ENCODE measurements around the gene FLT3LG. TPM values are rescaled to one million over a fixed set of nuclear protein-coding genes. Genes with fewer than 3 reads are reported as not detected.
"Not testable (repeated sequence)": the region's sequence is repeated elsewhere in the genome, so short reads cannot be mapped to it uniquely, and the experiment has no call there.

Gene FLT3LG
- total RNA-seq, 4 donors from 2014 or later: 1.00 to 4.0 (median 3.2) TPM; not detected in 1

DNA sequence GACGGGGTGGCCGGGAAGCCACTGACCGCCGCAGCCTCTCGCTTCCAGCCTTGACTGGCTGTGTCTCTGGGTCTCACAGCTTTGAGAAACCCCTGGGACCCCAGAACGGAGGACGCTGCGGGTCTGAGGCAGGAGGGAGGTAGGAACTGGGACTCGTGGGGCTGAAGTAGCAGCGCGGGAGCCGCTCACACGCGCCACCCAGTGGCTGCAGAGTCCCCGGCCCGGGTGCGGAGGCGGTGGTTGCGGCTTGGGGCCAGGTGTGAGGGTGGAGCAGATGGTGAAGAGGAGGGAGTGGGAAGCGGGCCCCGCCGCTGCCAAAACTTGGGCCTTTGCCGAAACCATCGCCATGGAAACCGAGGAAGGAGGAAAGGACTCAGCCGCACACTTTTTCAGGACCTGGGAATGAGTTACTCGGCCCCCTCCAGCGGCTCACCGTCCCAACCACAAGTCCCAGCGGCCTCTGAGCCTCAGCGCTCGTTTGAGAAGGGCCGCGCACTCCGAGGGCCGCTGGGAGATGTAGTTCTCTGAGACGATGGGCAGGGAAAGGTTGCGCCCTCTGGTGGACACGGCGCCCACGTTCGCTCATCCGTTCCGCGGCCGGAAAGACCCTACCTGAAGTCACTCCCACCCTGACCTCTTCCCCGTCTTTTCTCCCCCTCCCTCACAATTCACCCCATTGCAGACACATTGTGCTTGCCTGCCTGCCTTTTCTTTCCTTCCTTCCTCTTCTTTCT lies 30.5 kb upstream of the FLT3LG start:
- no peak for TF ChIP-seq EP300 (IDR thresholded peaks at IDR 0.05; ENCODE audit: low read depth)
- peak; percentile 15 for TF ChIP-seq POLR2A (IDR thresholded peaks at IDR 0.05)
- TF ChIP-seq, protein P1, sequence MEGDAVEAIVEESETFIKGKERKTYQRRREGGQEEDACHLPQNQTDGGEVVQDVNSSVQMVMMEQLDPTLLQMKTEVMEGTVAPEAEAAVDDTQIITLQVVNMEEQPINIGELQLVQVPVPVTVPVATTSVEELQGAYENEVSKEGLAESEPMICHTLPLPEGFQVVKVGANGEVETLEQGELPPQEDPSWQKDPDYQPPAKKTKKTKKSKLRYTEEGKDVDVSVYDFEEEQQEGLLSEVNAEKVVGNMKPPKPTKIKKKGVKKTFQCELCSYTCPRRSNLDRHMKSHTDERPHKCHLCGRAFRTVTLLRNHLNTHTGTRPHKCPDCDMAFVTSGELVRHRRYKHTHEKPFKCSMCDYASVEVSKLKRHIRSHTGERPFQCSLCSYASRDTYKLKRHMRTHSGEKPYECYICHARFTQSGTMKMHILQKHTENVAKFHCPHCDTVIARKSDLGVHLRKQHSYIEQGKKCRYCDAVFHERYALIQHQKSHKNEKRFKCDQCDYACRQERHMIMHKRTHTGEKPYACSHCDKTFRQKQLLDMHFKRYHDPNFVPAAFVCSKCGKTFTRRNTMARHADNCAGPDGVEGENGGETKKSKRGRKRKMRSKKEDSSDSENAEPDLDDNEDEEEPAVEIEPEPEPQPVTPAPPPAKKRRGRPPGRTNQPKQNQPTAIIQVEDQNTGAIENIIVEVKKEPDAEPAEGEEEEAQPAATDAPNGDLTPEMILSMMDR (IDR thresholded peaks at IDR 0.05): peak; percentile 74 to 96 (median 82)
- peak in 1 of 3 donors; percentile 6 for TF ChIP-seq POLR2AphosphoS5 (IDR thresholded peaks at IDR 0.05)
- Histone ChIP-seq H3K9me3 (no peaks in the 10 kb centered on the region), H3K4me1 (peaks cover 0 to 32% (median 4%) of the 10 kb centered on the region in 4 donors), H3K36me3 (peaks cover 0 to 3% (median 0%) of the 10 kb centered on the region in 4 donors), H3K27ac (peak overlapping the region; percentile 76 to 84 (median 82)), H3K4me3 (peak overlapping the region; percentile 51 to 64 (median 54)), H3K27me3 (peaks cover 43% of the 10 kb centered on the region)
- in situ Hi-C loops (cut with MboI; ENCODE audit: low pct_ligation_motif_present in 1 of 4, low pct_unique_long_range_greater_than_20kb in 1 of 4, low sequenced_read_pairs in 3 of 4) (loop anchor here in 2 of 4 donors (5.0 to 10.0 kb wide), 2 partner anchors 49 to 51 kb away; no protein-coding TSS in a partner anchor), intact Hi-C loops (cut with DNase I; ENCODE audit: low total_unique reads) (loop anchor here (2.0 to 10.0 kb wide), 3 partner anchors 51 to 219 kb away; no protein-coding TSS in a partner anchor)
- DNase-seq: peak; percentile 95
- 0% methylated on average over 17 to 27 of the region's 47 CpGs for WGBS, 2 donors (ENCODE audit: low coverage in 1 of 2)

DNA sequence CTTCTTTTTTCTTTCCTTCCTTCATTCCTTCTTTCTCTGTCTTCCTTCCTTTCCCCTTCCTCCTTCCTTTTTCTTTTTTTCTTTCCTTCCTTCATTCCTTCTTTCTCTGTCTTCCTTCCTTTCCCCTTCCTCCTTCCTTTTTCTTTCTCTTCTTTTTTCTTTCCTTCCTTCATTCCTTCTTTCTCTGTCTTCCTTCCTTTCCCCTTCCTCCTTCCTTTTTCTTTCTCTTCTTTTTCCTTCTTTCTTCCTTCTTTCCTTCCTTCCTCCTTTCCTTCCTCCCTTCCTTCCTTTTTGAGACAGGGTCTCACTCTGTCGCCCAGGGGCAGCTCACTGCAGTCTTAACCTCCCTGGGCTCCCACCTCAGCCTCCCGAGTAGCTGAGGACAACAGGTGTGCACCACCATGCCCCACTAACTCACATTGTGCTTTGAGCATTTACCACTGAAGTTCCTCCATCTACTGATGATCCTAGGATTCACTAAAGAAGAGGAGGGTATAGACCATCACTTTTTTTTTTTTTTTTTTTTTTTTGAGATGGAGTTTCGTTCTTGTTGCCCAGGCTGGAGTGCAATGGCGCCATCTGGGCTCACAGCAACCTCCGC lies 29.8 kb upstream of the FLT3LG start:
- DNase-seq, H3K36me3 ChIP-seq, H3K9me3 ChIP-seq: not testable (repeated sequence)
- 47% methylated on average over 5 of the region's 5 CpGs; no CpG with 5 or more reads in 1 of the 2 donors for WGBS, 2 donors (ENCODE audit: low coverage in 1 of 2)
- H3K4me1 ChIP-seq: peaks cover 0 to 32% (median 4%) of the 10 kb centered on the region in 4 donors
- peaks cover 36% of the 10 kb centered on the region for H3K27me3 ChIP-seq
- peak overlapping the region in 1 of 4 donors; percentile 64 for H3K4me3 ChIP-seq
- H3K27ac ChIP-seq: peak overlapping the region in 2 of 4 donors; percentile 76 to 83
- in situ Hi-C loops (cut with MboI; ENCODE audit: low pct_ligation_motif_present in 1 of 4, low pct_unique_long_range_greater_than_20kb in 1 of 4, low sequenced_read_pairs in 3 of 4): loop anchor here in 2 of 4 donors (5.0 to 10.0 kb wide), 2 partner anchors 49 to 52 kb away; no protein-coding TSS in a partner anchor
- intact Hi-C loops (cut with DNase I; ENCODE audit: low total_unique reads): loop anchor here (5.0 to 10.0 kb wide), 2 partner anchors 52 to 219 kb away; no protein-coding TSS in a partner anchor

DNA sequence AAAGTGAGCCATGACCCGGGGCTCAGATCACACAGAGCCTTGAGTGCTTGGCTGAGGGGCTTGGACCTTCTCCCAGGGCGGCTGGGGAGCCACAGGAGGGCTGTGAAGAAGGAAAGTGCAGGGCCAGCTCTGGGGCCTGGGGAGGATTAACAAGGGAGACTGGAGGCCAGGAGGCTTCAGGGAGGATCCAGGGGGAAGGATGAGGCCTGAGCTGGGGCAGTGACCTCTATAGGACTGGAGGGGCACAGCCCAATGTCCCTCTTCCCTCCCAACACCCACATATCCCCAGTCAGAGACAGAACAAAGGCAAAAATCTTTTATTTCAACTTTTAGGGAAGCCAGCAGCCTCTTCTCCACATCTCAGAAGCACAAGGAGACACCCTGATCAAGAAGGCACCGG lies 28.0 kb upstream of the FLT3LG start:
- peaks cover 0 to 13% (median 2%) of the 10 kb centered on the region in 4 donors for H3K36me3 ChIP-seq
- no peak overlapping the region for H3K4me3 ChIP-seq
- in situ Hi-C loops (cut with MboI; ENCODE audit: low pct_ligation_motif_present in 1 of 4, low pct_unique_long_range_greater_than_20kb in 1 of 4, low sequenced_read_pairs in 3 of 4): loop anchor here in 1 of 4 donors (10.0 kb wide), 1 partner anchor 51 kb away; no protein-coding TSS in a partner anchor
- no peaks in the 10 kb centered on the region for H3K9me3 ChIP-seq
- intact Hi-C loops (cut with DNase I; ENCODE audit: low total_unique reads): loop anchor here (10.0 kb wide), 1 partner anchor 221 kb away; no protein-coding TSS in a partner anchor
- H3K27me3 ChIP-seq: peaks cover 18% of the 10 kb centered on the region
- H3K4me1 ChIP-seq: peaks cover 4 to 41% (median 12%) of the 10 kb centered on the region in 4 donors
- no peak for DNase-seq
- 33 to 58% methylated on average over 1 to 3 of the region's 3 CpGs for WGBS, 2 donors (ENCODE audit: low coverage in 1 of 2)
- no peak overlapping the region for H3K27ac ChIP-seq
- no peak for TF ChIP-seq POLR2A (IDR thresholded peaks at IDR 0.05)
- no peak for TF ChIP-seq EP300 (IDR thresholded peaks at IDR 0.05; ENCODE audit: low read depth)
- TF ChIP-seq POLR2AphosphoS5 (IDR thresholded peaks at IDR 0.05): no peak
- TF ChIP-seq, protein P1 (IDR thresholded peaks at IDR 0.05): no peak

DNA sequence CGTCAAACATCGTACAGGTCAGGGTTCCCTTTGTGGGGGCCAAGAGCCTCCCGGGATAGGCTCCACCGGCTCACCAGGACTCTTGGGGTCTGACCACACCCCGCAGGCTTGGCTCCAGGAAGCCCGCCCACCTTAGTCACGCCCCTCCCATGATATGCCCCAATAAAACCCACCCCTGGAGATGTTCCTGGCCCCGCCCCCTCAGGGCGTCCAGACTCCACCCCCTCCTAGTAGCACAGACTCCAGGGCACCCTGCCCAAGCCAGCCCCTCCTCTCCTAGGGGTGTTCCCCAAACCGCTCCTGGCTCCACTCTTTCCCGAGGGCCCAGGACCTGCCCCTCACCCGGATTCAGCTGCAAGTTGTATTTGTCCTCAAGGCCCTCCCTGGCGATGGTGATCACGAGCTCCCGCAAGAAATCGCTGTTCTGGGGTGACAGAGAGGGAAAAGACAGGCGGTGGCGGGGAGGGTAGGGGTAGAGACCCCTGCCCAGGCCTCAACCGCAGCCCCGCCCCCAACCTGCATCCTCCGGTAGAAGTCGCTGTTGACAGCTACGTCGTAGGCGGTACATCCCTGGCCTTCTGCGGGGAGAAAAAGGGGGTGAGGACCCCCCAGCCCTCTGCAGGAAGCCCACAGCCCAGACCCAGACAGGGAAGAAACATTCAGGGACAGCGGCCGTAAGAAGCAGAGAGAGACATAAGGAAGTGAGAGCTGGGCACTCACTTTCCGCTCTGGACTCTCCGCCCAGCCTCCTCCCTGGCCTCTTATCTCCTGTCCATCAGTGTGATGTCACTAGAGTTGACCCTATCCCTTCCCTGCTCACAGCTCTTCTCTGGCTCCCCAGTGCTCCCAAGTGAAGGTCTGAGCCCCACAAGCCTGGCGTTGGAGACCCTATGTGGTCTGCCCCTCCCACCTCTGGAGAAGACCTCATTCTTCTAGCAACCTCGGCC lies 26.3 kb upstream of the FLT3LG start:
- peaks cover 4 to 35% (median 9%) of the 10 kb centered on the region in 4 donors for H3K4me1 ChIP-seq
- peaks cover 0 to 13% (median 2%) of the 10 kb centered on the region in 4 donors for H3K36me3 ChIP-seq
- no peak for DNase-seq
- WGBS, 2 donors (ENCODE audit: low coverage in 1 of 2): 67 to 80% methylated on average over 3 to 31 of the region's 32 CpGs
- intact Hi-C loops (cut with DNase I; ENCODE audit: low total_unique reads): loop anchor here (10.0 kb wide), 1 partner anchor 223 kb away; no protein-coding TSS in a partner anchor
- H3K27ac ChIP-seq: no peak overlapping the region
- TF ChIP-seq POLR2AphosphoS5 (IDR thresholded peaks at IDR 0.05): no peak
- TF ChIP-seq EP300 (IDR thresholded peaks at IDR 0.05; ENCODE audit: low read depth): no peak
- no peak for TF ChIP-seq POLR2A (IDR thresholded peaks at IDR 0.05)
- TF ChIP-seq, protein P1 (IDR thresholded peaks at IDR 0.05): no peak
- peaks cover under 1% of the 10 kb centered on the region for H3K27me3 ChIP-seq
- in situ Hi-C loops (cut with MboI; ENCODE audit: low pct_ligation_motif_present in 1 of 4, low pct_unique_long_range_greater_than_20kb in 1 of 4, low sequenced_read_pairs in 3 of 4): loop anchor here in 1 of 4 donors (10.0 kb wide), 1 partner anchor 53 kb away; no protein-coding TSS in a partner anchor
- H3K9me3 ChIP-seq: no peaks in the 10 kb centered on the region
- no peak overlapping the region for H3K4me3 ChIP-seq

Data from transverse colon (tissue), 4 donors.